ENCODE results near the gene LANCL1. TPM values are rescaled to one million over a fixed set of nuclear protein-coding genes. Genes with fewer than 3 reads are reported as not detected.

Gene LANCL1
- total RNA-seq, 1 experiment from 2014 or later = 49.9 TPM

- H2AK5ac ChIP-seq (ENCODE audit: insufficient read length, low read length) = no peak overlapping the region
- H2BK120ac ChIP-seq (ENCODE audit: low read depth, low read length, poor library complexity, severe bottlenecking) = no peak overlapping the region
- Mint-ChIP-seq H3K36me3 (ENCODE audit: insufficient read depth in 1 of 3, low read depth in 3 of 3) (peaks cover 6 to 18% (median 8%) of the 10 kb centered on the region in 3 experiments), H3K9me3 (peaks cover 8 to 13% of the 10 kb centered on the region in 2 experiments), H3K4me3 (peak overlapping the region in 1 of 2 experiments; percentile 14; a peak in 1 of 5 replicates), H3K4me1 (peaks cover 26 to 30% of the 10 kb centered on the region in 2 experiments), H3K27me3 (ENCODE audit: low read depth) (no peaks in the 10 kb centered on the region), H3K27ac (no peak overlapping the region; a peak in 1 of 7 replicates)
- no peaks in the 10 kb centered on the region; the same call in 1 of the 2 replicates for H3K4me1 ChIP-seq (ENCODE audit: insufficient read depth, low read length)
- no peak overlapping the region for H3T11ph ChIP-seq (ENCODE audit: low read length)
- no peak overlapping the region for H3K18ac ChIP-seq (ENCODE audit: insufficient read length, low read depth, low read length)
- no peak overlapping the region for H2BK20ac ChIP-seq (ENCODE audit: low read depth, low read length, poor library complexity, severe bottlenecking)
- H4K5ac ChIP-seq (ENCODE audit: insufficient read length, low read depth, low read length) = no peak overlapping the region
- H2BK12ac ChIP-seq (ENCODE audit: insufficient read length, low read depth, low read length) = no peak overlapping the region
- no peak overlapping the region for H4K8ac ChIP-seq (replicated peaks; ENCODE audit: insufficient read length, low read depth, low read length)
- WGBS (ENCODE audit: extremely low coverage, insufficient read length, low lambda C conversion rate) = no CpG with 5 or more reads among the region's 2 CpGs
- no peaks in the 10 kb centered on the region for H3K23me2 ChIP-seq (ENCODE audit: insufficient read length, low read depth, low read length, poor library complexity, severe bottlenecking)
- TF ChIP-seq CTCF (conservative IDR thresholded peaks at IDR 0.05) = no peak
- H4K91ac ChIP-seq (ENCODE audit: insufficient read length, low read depth, low read length) = no peak overlapping the region
- no peaks in the 10 kb centered on the region for H3K9me3 ChIP-seq (ENCODE audit: control insufficient read depth, low read depth, low read length)
- no peak overlapping the region for H3K9ac ChIP-seq (ENCODE audit: extremely low read depth, insufficient read length, low read length)
- DNase-seq = peak; percentile 36
- H2AFZ ChIP-seq (ENCODE audit: low read length) = no peak overlapping the region
- H3K56ac ChIP-seq (ENCODE audit: insufficient read length, low read depth, low read length) = no peak overlapping the region
- H2BK5ac ChIP-seq (ENCODE audit: insufficient read length, low read length) = no peak overlapping the region
- no peak overlapping the region for H3K27ac ChIP-seq (ENCODE audit: insufficient read length, low read depth, low read length)
- H3K23ac ChIP-seq (ENCODE audit: insufficient read length, low read depth, low read length) = no peak overlapping the region
- no peak overlapping the region for H2BK15ac ChIP-seq (ENCODE audit: low read depth, low read length)
- no peaks in the 10 kb centered on the region for H3K79me2 ChIP-seq (ENCODE audit: insufficient read depth, low read length)
- H4K20me1 ChIP-seq (ENCODE audit: control insufficient read depth, insufficient read depth, insufficient read length) = no peaks in the 10 kb centered on the region
- no peaks in the 10 kb centered on the region for H3K27me3 ChIP-seq (ENCODE audit: insufficient read depth, low read length)
- no peak overlapping the region; the same call in 1 of the 2 replicates for H3K4ac ChIP-seq (ENCODE audit: low read depth, low read length)
- H3K4me2 ChIP-seq (ENCODE audit: insufficient read depth, insufficient read length, low read length) = no peak overlapping the region
- no peaks in the 10 kb centered on the region for H3K79me1 ChIP-seq (ENCODE audit: insufficient read depth, low read depth, low read length, poor library complexity, severe bottlenecking)
- no peak overlapping the region for H3K14ac ChIP-seq (ENCODE audit: insufficient read depth, low read length)
These were observed 5.1 kb upstream of the LANCL1 start for GRCh38 chr2:210481601-210482175.

Measured in H9 (cell line).